ENCODE data around the gene ASAH2B.
"Not testable (repeated sequence)": the region's sequence is repeated elsewhere in the genome, so short reads cannot be mapped to it uniquely, and the experiment has no call there.

The ASAH2B gene
- total RNA-seq: 6.1 to 16.3 (median 15.6) reads per million in 4 experiments

DNA sequence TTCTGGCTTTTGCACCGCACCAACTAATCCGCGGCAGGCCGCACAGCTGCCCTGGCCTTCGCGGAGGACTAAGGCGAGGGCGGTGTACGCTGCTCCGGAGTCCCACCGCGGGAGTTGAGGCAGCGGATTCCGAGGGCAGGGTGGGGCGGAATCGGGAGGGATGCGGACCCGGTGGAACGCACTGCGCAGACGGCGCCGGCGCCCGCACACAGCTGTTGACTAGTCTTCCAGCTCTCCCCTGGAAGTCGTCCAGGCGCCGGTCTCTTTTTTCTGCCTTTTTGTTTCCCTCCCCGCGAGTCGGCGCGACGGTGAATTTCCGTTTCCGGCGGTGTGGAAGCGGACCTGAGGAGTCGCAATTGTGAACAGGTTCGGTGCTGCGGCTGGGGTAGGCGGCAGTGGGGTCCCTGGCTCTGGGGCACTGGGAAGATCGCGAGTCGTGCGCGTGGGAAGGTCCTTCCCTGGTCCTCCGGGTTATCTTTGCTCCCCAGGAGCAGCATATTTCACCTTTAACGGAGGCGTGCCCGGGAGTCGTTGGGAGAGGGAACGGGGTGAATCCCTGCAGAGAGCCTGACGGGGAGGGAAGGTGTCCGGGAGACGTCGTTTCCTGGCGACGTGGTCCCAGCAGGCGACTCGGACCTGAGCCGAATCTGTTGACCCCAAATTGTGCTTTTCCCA, at the start of gene ASAH2B:
TSS of gene ASAH2B (plus strand) at position 319 of the 675 bp plus-strand sequence. CDS start 5,195 bp downstream, outside the sequence.
- peak; percentile 45 for DNase-seq

DNA sequence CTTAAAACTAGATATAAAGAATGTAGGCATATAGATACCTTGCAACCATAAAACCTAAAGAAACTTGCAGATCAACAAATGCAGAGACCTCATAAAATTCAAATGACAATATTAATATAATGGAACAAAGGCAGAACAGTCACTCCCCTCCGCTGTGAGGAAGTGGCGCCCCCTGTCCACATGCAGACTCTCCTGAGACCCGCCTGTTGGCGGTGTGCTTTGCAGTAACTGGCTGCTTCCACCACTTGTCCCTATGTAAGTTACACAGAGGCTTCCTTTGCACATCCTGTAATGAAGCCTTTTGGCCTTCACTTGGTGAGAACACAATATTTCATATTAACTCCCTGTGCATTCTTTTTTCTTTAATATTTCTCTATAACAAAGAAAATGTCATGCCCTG, 41.9 kb upstream of the ASAH2B start:
- DNase-seq: not testable (repeated sequence)

GRCh38 chr10:50701947-50702346, 37.8 kb upstream of the ASAH2B start:
- not testable (repeated sequence) for DNase-seq

DNA sequence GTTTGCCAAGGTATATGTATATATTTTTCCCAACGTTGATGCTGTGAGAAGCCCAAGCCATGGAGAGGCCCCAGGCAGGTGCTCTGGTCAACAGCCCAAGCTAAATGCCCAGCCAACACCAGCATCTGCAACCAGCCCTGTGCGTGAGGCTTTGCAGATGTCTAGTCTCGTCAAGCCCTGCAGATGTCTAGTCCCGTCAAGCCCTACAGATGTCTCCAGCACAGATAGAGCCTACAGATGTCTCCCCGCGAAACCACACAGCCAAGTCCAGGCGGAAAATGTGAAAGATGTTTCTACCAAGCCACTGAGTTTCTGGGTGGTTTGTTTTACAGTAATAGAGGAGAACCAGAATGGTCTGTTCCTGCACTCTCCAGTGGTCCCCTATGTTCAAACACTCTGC, 36.7 kb upstream of the ASAH2B start:
- DNase-seq: not testable (repeated sequence)

DNA sequence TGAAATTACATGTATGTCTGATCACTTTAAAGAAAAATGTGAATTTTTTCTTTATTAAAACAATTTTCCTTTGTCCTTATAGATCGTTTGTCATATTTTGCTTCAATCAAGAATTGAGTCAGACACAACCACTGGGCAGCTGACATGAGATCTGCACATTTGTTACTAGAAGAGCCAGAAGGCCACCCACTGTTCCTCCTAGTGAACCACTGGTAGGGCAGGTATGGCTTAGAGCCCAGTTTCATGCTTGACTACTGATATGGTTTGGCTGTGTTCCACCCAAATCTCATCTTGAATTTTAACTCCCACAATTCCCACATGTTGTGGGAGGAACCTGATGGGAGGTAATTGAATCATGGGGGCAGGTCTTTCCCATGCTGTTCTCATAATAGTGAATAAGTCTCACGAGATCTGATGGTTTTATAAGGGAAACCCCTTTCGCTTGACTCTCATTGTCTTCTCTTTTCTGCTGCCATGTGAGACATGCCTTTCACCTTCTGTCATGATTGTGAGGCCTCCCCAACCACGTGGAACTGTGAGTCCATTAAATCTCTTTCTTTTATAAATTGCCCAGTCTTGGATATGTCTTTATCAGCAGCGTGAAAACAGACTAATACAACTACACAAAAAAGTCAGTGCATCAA, 35.2 kb upstream of the ASAH2B start:
- not testable (repeated sequence) for DNase-seq

GRCh38 chr10:50706006-50706405, 33.7 kb upstream of the ASAH2B start:
- not testable (repeated sequence) for DNase-seq

DNA sequence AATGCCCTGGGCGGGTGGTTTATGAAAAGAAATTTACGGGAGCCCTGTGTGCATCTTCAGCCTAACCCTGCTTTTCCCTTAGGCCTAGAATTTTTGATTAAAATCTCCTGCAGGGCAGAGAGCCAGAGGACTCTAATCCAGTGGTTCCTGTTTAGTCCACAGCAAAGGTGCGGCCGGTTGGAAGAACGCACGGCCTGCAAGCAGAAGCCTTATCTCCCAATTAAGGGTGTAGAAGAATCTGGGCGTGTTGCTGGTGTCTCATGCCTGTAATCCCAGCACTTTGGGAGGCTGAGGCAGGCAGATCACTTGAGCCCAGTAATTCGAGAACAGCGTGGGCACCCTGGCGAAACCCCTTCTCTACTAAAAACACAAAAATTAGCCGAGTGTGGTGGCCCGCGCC, 29.5 kb upstream of the ASAH2B start:
- not testable (repeated sequence) for DNase-seq

- not testable (repeated sequence) for DNase-seq
These were observed 15.9 kb upstream of the ASAH2B start for GRCh38 chr10:50723812-50724211.

- DNase-seq: not testable (repeated sequence)
These were observed 11.6 kb upstream of the ASAH2B start for GRCh38 chr10:50728112-50728511.

DNA sequence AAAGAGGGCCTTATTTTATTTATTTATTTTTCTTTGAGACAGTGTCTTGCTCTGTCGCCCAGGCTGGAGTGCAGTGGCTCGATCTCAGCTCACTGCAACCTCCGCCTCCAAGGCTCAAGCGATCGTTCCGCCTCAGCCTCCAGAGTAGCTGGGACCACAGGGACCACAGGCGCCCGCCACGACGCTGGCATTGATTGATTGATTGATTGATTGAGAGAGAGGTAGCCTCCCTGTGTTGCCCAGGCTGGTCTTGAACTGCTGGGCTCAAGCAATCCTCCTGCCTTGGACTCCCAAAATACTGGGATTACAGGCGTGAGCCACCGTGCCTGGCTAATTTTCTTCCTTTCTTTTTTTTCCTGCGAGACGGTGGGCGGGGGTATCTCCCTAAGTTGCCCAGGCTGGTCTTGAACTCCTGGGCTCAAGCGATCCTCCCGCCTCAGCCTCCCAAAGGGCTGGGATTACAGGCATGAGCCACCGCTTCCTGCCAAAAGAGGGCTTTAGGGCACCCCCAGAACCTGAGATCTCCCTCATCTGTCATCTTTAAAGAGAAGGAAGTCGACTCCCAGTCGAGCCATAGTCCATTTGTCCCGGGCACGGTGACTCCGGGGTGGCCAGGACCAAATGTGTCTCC, 634 bp upstream of the ASAH2B start:
- not testable (repeated sequence) for DNase-seq

DNA sequence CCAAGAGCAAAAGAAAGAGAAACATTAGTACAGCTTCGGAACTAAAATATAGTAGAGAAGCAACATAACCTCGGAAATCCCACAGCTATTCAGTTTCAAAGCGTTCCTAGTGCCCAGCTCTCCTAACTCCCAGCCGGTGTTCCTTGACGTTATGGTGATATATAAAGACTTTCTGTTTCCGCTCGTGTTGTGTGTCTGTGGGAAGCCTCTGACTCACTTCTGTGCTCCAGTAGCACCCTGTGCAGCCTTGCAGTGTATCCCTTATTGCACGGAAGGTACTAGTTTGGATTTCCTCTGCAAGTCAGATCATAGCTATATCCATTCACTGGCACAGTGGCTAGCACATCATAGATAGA, 535 bp downstream of the ASAH2B start:
- DNase-seq: no peak

GRCh38 chr10:50742820-50743219, 3.1 kb downstream of the ASAH2B start:
- not testable (repeated sequence) for DNase-seq

DNA sequence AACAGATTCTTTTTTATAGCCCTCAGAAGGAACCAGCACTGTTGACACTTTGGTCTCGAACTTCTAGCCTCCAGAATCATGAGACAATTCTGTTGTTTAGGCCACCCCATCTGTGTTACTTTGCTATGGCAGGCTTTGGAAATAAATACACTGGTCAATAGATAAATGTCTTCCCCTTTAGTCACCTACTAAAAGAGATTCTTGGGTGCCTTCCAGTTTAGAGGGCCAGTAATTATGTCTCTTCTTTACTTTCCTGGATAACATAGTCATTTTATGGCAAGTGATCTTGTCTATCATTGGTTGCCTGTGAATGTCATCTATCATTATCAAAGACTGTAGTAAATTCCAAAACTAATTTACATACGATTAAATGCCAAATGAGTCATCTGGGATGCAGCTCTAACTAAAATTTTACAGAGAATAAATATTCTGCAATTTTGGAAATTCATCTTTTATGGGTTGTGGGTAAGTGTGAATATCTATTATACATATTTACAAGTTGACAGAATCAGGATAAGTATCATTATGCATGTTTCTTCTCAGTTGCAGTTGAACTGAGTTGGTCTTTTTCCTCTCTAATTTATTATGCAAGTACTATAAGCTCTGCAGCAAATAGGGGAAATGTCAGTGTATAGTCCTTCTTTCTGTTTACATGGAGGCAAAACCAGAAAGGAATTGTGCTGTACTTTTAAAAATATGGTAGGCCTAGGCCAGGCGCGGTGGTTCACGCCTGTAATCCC, 27.2 kb downstream of the ASAH2B start:
- DNase-seq: not testable (repeated sequence)

- not testable (repeated sequence) for DNase-seq
These were observed 32.3 kb downstream of the ASAH2B start for GRCh38 chr10:50772042-50772441.

DNA sequence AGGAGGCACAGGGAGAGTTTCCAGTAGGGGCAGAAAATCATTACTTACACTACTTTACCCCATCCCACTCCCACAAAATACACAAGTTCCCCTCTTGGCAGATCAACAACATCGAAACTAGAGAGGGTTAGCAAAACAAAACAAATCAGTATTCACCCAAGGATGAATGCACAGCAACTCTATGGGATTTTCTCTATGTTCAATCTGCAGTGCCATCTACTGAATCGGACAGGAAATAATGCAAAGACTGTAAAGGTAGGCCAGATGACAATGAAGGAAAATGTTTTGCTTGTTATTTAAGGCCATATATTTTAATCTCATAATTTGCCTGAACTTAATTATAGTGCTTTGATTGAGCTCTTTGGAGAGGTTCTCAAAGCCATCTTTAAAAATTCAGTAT, 35.1 kb downstream of the ASAH2B start:
- DNase-seq: not testable (repeated sequence)

DNA sequence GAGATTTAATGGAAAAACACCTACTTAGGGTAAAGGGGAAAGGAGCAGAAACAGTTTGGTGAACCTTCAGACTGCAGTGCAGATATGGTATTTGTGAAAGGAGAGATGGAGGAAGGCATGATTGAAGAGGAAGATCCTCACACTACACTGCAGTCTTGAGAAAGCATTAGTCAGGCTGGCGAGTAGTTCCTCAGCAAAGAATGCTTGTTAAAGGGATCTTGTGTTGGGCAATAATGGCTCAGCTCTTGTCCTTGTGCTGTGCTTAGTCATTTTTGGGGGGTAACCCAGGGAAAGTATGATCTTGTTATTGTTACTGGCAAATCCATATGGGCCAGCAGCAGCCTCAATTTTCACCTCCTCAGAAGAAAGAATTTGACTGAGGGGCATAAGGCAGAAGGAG, 40.3 kb downstream of the ASAH2B start:
- DNase-seq: not testable (repeated sequence)

DNA sequence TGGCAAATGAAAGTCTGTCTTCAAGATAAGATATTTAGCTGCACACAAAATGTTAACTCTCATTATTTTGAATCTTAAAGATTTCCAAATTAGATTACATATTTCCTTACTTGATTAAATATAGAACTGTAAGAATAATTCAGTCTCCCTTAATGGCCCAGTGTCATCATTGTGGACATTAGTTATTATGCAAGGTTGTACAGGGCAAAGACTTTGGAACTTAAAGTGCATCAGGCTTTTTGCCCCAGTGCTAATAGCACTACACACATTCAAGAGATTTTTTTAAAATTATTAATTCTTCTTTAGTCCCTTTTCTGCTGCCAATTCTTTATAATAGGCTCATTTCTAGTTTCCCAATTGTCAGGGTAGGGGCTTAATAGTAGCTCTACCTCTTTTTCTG, 42.3 kb downstream of the ASAH2B start:
- DNase-seq: not testable (repeated sequence)

GRCh38 chr10:50787962-50788361, 48.2 kb downstream of the ASAH2B start:
- not testable (repeated sequence) for DNase-seq

GRCh38 chr10:50788951-50789945, 49.5 kb downstream of the ASAH2B start:
- no peak for DNase-seq

DNA sequence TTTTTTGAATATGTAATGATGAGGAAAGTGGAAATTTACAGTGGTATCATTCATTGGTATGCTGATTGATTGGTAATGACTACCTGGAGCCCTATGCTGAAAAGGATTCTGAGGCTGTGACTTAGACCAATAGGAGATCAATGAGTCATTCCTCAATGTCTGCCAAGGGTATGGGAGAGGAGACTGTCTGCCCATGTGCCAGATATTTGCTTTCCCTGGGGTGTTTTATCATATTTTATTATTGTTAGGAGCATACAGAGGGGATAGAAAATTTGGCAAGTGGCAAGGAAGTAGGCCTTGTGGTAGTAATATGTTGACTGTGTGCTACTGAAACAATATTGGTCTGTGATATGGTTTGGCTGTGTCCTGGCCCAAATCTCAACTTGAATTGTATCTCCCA, 54.8 kb downstream of the ASAH2B start:
- no peak for DNase-seq

DNA sequence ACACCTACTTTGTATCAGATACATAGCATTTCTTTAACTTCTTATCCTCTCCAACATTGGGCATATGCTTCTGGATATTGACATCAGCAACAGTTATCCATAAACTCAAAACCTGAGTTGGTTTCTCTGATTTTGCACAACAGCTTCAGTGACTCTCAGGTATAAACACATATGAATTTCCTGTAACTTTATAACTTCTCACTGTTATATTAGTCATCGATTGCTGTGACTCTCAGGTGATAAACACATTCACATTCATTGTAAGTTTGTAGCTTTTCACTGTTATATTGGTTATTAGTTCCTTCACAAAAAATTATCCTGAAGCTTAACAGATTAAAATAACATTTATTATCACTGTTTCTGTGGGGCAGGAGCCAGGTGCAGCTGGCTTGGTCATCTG, 57.0 kb downstream of the ASAH2B start:
- DNase-seq: no peak

DNA sequence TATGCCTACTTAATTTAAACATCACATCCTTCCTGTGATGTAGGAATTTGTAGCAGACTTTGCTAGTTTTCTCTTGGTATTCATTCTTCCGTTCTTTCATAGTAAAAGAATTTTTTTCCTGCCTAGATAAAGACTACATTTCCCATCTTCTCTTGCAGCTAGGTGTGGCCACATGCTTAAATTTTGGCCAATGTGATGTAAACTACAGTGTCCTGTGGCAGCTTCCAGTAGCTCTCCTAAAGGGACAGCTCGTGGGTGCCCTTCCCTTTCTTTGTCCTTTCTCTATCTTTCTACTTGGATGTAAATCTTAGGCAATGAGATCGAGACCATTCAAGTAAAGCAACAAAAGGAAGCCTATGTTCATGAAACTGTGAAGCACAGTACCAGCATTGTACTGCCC, 58.6 kb downstream of the ASAH2B start:
- no peak for DNase-seq

All from effector CD8-positive, alpha-beta T cell (primary cell).